Activated CD4-positive, alpha-beta memory T cell treated with anti-CD3 and anti-CD28 coated beads, Interleukin-2, amount 10 ng/mL, durations not matched to agents 7 days and 5 days (primary cell): ENCODE results near the gene TP53I3. TPM values are rescaled to one million over a fixed set of nuclear protein-coding genes. Genes with fewer than 3 reads are reported as not detected.
"Not testable (repeated sequence)": the region's sequence is repeated elsewhere in the genome, so short reads cannot be mapped to it uniquely, and the experiment has no call there.

Source experiments
- CTCF ChIA-PET: fragments of 350-600 bp; sonication (Branson Sonifier 250); formaldehyde crosslinking; loops from one replicate; lab custom pipeline; 2021; ENCODE audit warnings: antibody characterized with exemption, inconsistent platforms; lab: Charles Lee
- POLR2A ChIA-PET: fragments of 350-600 bp; sonication (Branson Sonifier 250); formaldehyde crosslinking; loops from one replicate; lab custom pipeline; 2021; ENCODE audit warnings: antibody characterized with exemption; lab: Charles Lee
- DNase-seq: peaks from one replicate; pipeline ENCODE4 v3.0.0-alpha.2; 2020
- H3K27ac Mint-ChIP-seq: one replicate; pipeline ENCODE4 v1.8.0; 2021; ENCODE audit warnings: mild to moderate bottlenecking, mixed read lengths
- H3K27me3 Mint-ChIP-seq: one replicate; pipeline ENCODE4 v1.8.0; 2021; ENCODE audit warnings: mixed read lengths
- H3K36me3 Mint-ChIP-seq: one replicate; pipeline ENCODE4 v1.8.0; 2021; ENCODE audit warnings: low read depth, mixed read lengths
- H3K4me1 Mint-ChIP-seq: one replicate; pipeline ENCODE4 v1.8.0; 2021; ENCODE audit warnings: mixed read lengths
- H3K4me3 Mint-ChIP-seq: one replicate; pipeline ENCODE4 v1.8.0; 2021; ENCODE audit warnings: mild to moderate bottlenecking, mixed read lengths
- H3K9me3 Mint-ChIP-seq: one replicate; pipeline ENCODE4 v1.8.0; 2021; ENCODE audit warnings: mixed read lengths
- total RNA-seq, 2 experiments: library from RNA; stranded (reverse); gene quantifications; one replicate each; pipeline ENCODE4 v1.2.3, GENCODE V29; 2021

The TP53I3 gene
- total RNA-seq, 2 experiments from 2014 or later: 2.7 to 2.9 TPM

- peak overlapping the region; percentile 19 for H3K27ac Mint-ChIP-seq
- H3K4me3 Mint-ChIP-seq: no peak overlapping the region
- POLR2A ChIA-PET: interaction anchor here (1.2 to 3.3 kb wide), 3 partner anchors 28 to 122 kb away, joined by 4 to 35 read pairs (median 14); partner anchors contain the start of genes ATAD2B, PFN4 and SF3B6
- H3K4me1 Mint-ChIP-seq: peaks cover 38% of the 10 kb centered on the region
- H3K36me3 Mint-ChIP-seq: peaks cover 3% of the 10 kb centered on the region
- H3K9me3 Mint-ChIP-seq: no peaks in the 10 kb centered on the region
- CTCF ChIA-PET: interaction anchor here (0.6 to 1.3 kb wide), 4 partner anchors 30 to 122 kb away, joined by 3 to 7 read pairs (median 3); partner anchors contain the start of gene ATAD2B
- no peak for DNase-seq
- H3K27me3 Mint-ChIP-seq: peaks cover 2% of the 10 kb centered on the region
These were observed 35.7 kb downstream of the TP53I3 start for GRCh38 chr2:24048769-24049484.

- Mint-ChIP-seq H3K27me3 (peaks cover 2% of the 10 kb centered on the region), H3K9me3 (no peaks in the 10 kb centered on the region), H3K36me3 (peaks cover 6% of the 10 kb centered on the region), H3K4me3 (peak overlapping the region; percentile 96), H3K4me1 (peaks cover 41% of the 10 kb centered on the region), H3K27ac (peak overlapping the region; percentile 85)
- ChIA-PET POLR2A (interaction anchor here (0.7 to 3.3 kb wide), 13 partner anchors 9 to 223 kb away, joined by 3 to 35 read pairs (median 4); partner anchors contain the start of genes ATAD2B, SF3B6, TP53I3 and UBXN2A), CTCF (interaction anchor here (0.5 to 2.3 kb wide), 8 partner anchors 13 to 531 kb away, joined by 3 to 20 read pairs (median 4); partner anchors contain the start of genes ATAD2B and TP53I3)
- no peak for DNase-seq
These were observed 37.0 kb downstream of the TP53I3 start for GRCh38 chr2:24047703-24048033.

GRCh38 chr2:24046930-24047702, 37.5 kb downstream of the TP53I3 start, which contains the start of gene WDCP:
WDCP (minus strand) TSS chr2:24047391; CDS start chr2:24039494, 7,897 bp downstream.
- CTCF ChIA-PET: interaction anchor here (0.5 to 2.3 kb wide), 8 partner anchors 14 to 222 kb away, joined by 3 to 20 read pairs (median 4); partner anchors contain the start of genes ATAD2B and TP53I3
- peak within 1 kb of the TSS; percentile 85 for H3K27ac Mint-ChIP-seq
- POLR2A ChIA-PET: interaction anchor here (0.7 to 3.3 kb wide), 14 partner anchors 10 to 222 kb away, joined by 3 to 35 read pairs (median 4); partner anchors contain the start of genes ATAD2B, PFN4, SF3B6 and TP53I3
- H3K4me3 Mint-ChIP-seq: peak within 1 kb of the TSS; percentile 96
- no peaks in the 10 kb centered on the region for H3K9me3 Mint-ChIP-seq
- H3K4me1 Mint-ChIP-seq: peaks cover 41% of the 10 kb centered on the region
- peaks cover 6% of the 10 kb centered on the region for H3K36me3 Mint-ChIP-seq
- H3K27me3 Mint-ChIP-seq: peaks cover 2% of the 10 kb centered on the region
- DNase-seq: peak; percentile 96

- POLR2A ChIA-PET: interaction anchor here (1.3 to 3.3 kb wide), 8 partner anchors 17 to 222 kb away, joined by 3 to 35 read pairs (median 8); partner anchors contain the start of genes ATAD2B, SF3B6, TP53I3 and UBXN2A
- peaks cover 6% of the 10 kb centered on the region for H3K36me3 Mint-ChIP-seq
- peaks cover 2% of the 10 kb centered on the region for H3K27me3 Mint-ChIP-seq
- CTCF ChIA-PET: interaction anchor here (1.0 to 2.3 kb wide), 4 partner anchors 14 to 222 kb away, joined by 3 to 20 read pairs (median 15); partner anchors contain the start of genes ATAD2B and TP53I3
- no peak for DNase-seq
- no peak overlapping the region for H3K27ac Mint-ChIP-seq
- H3K4me1 Mint-ChIP-seq: peaks cover 41% of the 10 kb centered on the region
- H3K4me3 Mint-ChIP-seq: peak overlapping the region; percentile 96
- H3K9me3 Mint-ChIP-seq: no peaks in the 10 kb centered on the region
These were observed 38.1 kb downstream of the TP53I3 start for GRCh38 chr2:24046599-24046929.

GRCh38 chr2:24045511-24046508, 38.8 kb downstream of the TP53I3 start:
- peaks cover 41% of the 10 kb centered on the region for H3K4me1 Mint-ChIP-seq
- H3K27me3 Mint-ChIP-seq: peaks cover 2% of the 10 kb centered on the region
- H3K27ac Mint-ChIP-seq: no peak overlapping the region
- no peaks in the 10 kb centered on the region for H3K9me3 Mint-ChIP-seq
- POLR2A ChIA-PET: interaction anchor here (1.2 to 1.8 kb wide), 2 partner anchors 31 kb away, joined by 3 to 34 read pairs; partner anchors contain the start of gene SF3B6
- CTCF ChIA-PET: interaction anchor here (1.0 to 2.3 kb wide), 4 partner anchors 31 to 221 kb away, joined by 3 to 20 read pairs (median 3); partner anchors contain the start of genes ATAD2B and SF3B6
- peak overlapping the region; percentile 96 for H3K4me3 Mint-ChIP-seq
- no peak for DNase-seq
- peaks cover 6% of the 10 kb centered on the region for H3K36me3 Mint-ChIP-seq

- Mint-ChIP-seq H3K4me1 (peaks cover 33% of the 10 kb centered on the region), H3K36me3 (peaks cover 14% of the 10 kb centered on the region)
- CTCF ChIA-PET: interaction anchor here (1.9 kb wide), 1 partner anchor 219 kb away, joined by 4 read pairs; no protein-coding TSS in a partner anchor
- DNase-seq, H3K27me3 Mint-ChIP-seq, POLR2A ChIA-PET, H3K4me3 Mint-ChIP-seq, H3K27ac Mint-ChIP-seq, H3K9me3 Mint-ChIP-seq: not testable (repeated sequence)
These were observed 41.5 kb downstream of the TP53I3 start for GRCh38 chr2:24043133-24043532.

- peaks cover 11% of the 10 kb centered on the region for H3K4me1 Mint-ChIP-seq
- H3K27ac Mint-ChIP-seq: no peak overlapping the region
- ChIA-PET CTCF (no interaction called here), POLR2A (no interaction called here)
- no peaks in the 10 kb centered on the region for H3K9me3 Mint-ChIP-seq
- DNase-seq: no peak
- no peak overlapping the region for H3K4me3 Mint-ChIP-seq
- no peaks in the 10 kb centered on the region for H3K27me3 Mint-ChIP-seq
- H3K36me3 Mint-ChIP-seq: peaks cover 15% of the 10 kb centered on the region
These were observed 44.1 kb downstream of the TP53I3 start for GRCh38 chr2:24040511-24040910.

GRCh38 chr2:24038786-24039499, 45.7 kb downstream of the TP53I3 start:
- Mint-ChIP-seq H3K4me3 (no peak overlapping the region), H3K36me3 (peaks cover 17% of the 10 kb centered on the region), H3K9me3 (no peaks in the 10 kb centered on the region), H3K4me1 (peaks cover 5% of the 10 kb centered on the region), H3K27ac (no peak overlapping the region), H3K27me3 (no peaks in the 10 kb centered on the region)
- DNase-seq: no peak
- CTCF ChIA-PET: interaction anchor here (0.6 kb wide), 1 partner anchor 78 kb away, joined by 4 read pairs; no protein-coding TSS in a partner anchor
- POLR2A ChIA-PET: no interaction called here

Other genes starting within 250 kb of the TP53I3 start
- 10 to 100 TPM; 17.6 to 19.5 TPM for gene ATAD2B, start 157.7 kb downstream of the TP53I3 start, total RNA-seq
- 10 to 100 TPM; 11.5 to 12.3 TPM for gene UBXN2A, start 144.4 kb downstream of the TP53I3 start, total RNA-seq
- under 1 TPM in 1 of 2 experiments, not detected in 1; 0.20 TPM for gene MFSD2B, start 74.7 kb downstream of the TP53I3 start, total RNA-seq
- gene WDCP, start 37.4 kb downstream of the TP53I3 start, total RNA-seq: 10 to 100 TPM; 18.5 to 19.1 TPM
- 1 to 10 TPM; 4.8 to 5.5 TPM for gene FKBP1B, start 35.1 kb downstream of the TP53I3 start, total RNA-seq
- 10 to 100 TPM; 87.4 to 88.2 TPM for gene SF3B6, start 8.5 kb downstream of the TP53I3 start, total RNA-seq
- gene PFN4, start 38.5 kb upstream of the TP53I3 start, total RNA-seq: not detected
- gene FAM228B, start 38.6 kb upstream of the TP53I3 start, total RNA-seq: 1 to 10 TPM; 7.2 to 8.4 TPM
- gene FAM228A, start 90.2 kb upstream of the TP53I3 start, total RNA-seq: under 1 TPM in 1 of 2 experiments, not detected in 1; 0.23 TPM